HepG2 (cell line): Measurements from ENCODE around the gene TRIM28. TPM values are rescaled to one million over a fixed set of nuclear protein-coding genes. Genes with fewer than 3 reads are reported as not detected.

Source experiments
- FOSL2 ChIP-seq: sonication (generic); formaldehyde crosslinking; IDR thresholded peaks from 2 replicates; pipeline ENCODE4 v1.4.0; 2020; ENCODE audit warnings: missing genetic modification reagents
- HES4 ChIP-seq: sonication (generic); formaldehyde crosslinking; IDR thresholded peaks from 2 replicates; pipeline ENCODE4 v1.9.0; 2021; ENCODE audit warnings: mild to moderate bottlenecking, missing genetic modification reagents, borderline replicate concordance
- HHEX ChIP-seq: IDR thresholded peaks from 2 replicates; pipeline ENCODE4 v1.6.1; 2016; ENCODE audit warnings: control low read depth
- MED8 ChIP-seq: sonication (generic); formaldehyde crosslinking; IDR thresholded peaks from 2 replicates; pipeline ENCODE4 v1.8.1; 2023; ENCODE audit warnings: mild to moderate bottlenecking, missing genetic modification reagents; ENCODE audit not compliant: insufficient replicate concordance
- MEF2D ChIP-seq: sonication (generic); formaldehyde crosslinking; IDR thresholded peaks from 2 replicates; pipeline ENCODE4 v1.5.1; 2020; ENCODE audit warnings: mild to moderate bottlenecking, missing genetic modification reagents
- TCF12 ChIP-seq, 2 experiments: fragments of 450-650 bp in 1 of 2; sonication (generic) in 1 of 2; formaldehyde crosslinking in 1 of 2; IDR thresholded peaks; 2 replicates each; pipeline versions ENCODE4 v1.6.1 to v1.8.0; 2017 to 2022; ENCODE audit warnings: antibody characterized with exemption in 1 of 2, mild to moderate bottlenecking in 1 of 2, missing genetic modification reagents in 1 of 2, moderate library complexity in 1 of 2
- ZBTB21 ChIP-seq: sonication (generic); formaldehyde crosslinking; IDR thresholded peaks from 2 replicates; pipeline ENCODE4 v1.4.0; 2020; ENCODE audit warnings: missing genetic modification reagents
- ZBTB7B ChIP-seq: sonication (generic); formaldehyde crosslinking; IDR thresholded peaks from 2 replicates; pipeline ENCODE4 v1.4.0; 2020; ENCODE audit warnings: missing genetic modification reagents
- ZNF354B ChIP-seq: sonication (generic); formaldehyde crosslinking; IDR thresholded peaks from 2 replicates; pipeline ENCODE4 v1.8.0; 2022; ENCODE audit warnings: mild to moderate bottlenecking, missing genetic modification reagents
- ZNF589 ChIP-seq: sonication (generic); formaldehyde crosslinking; conservative IDR thresholded peaks from 2 replicates; pipeline ENCODE4 v1.8.0; 2022; ENCODE audit warnings: mild to moderate bottlenecking, moderate library complexity, missing genetic modification reagents
- ZNF777 ChIP-seq: sonication (generic); formaldehyde crosslinking; IDR thresholded peaks from 2 replicates; pipeline ENCODE4 v1.4.0; 2020; ENCODE audit warnings: missing genetic modification reagents
- ZNF781 ChIP-seq: sonication (generic); formaldehyde crosslinking; IDR thresholded peaks from 2 replicates; pipeline ENCODE4 v1.5.1; 2020; ENCODE audit warnings: borderline replicate concordance, mild to moderate bottlenecking, missing genetic modification reagents; ENCODE audit errors: not compliant biosample characterization
- ZSCAN29 ChIP-seq: sonication (generic); formaldehyde crosslinking; conservative IDR thresholded peaks from 2 replicates; pipeline ENCODE4 v1.4.0; 2020; ENCODE audit warnings: mild to moderate bottlenecking, missing genetic modification reagents
- ZSCAN30 ChIP-seq: sonication (generic); formaldehyde crosslinking; IDR thresholded peaks from 2 replicates; pipeline ENCODE4 v1.5.0; 2020; ENCODE audit warnings: mild to moderate bottlenecking, missing genetic modification reagents
- ZSCAN31 ChIP-seq: sonication (generic); formaldehyde crosslinking; IDR thresholded peaks from 2 replicates; pipeline ENCODE4 v1.5.0; 2020; ENCODE audit warnings: low read depth, mild to moderate bottlenecking, missing genetic modification reagents
- polyA plus RNA-seq, 8 experiments: library from polyadenylated mRNA; depleted of rRNA in 3 of 8; stranded (reverse) in 7 of 8; unstranded in 1 of 8; fragments of >200 nt; fragmentation: Illumina TruSeq in 4 of 8; extraction: Trizol in 4 of 8; gene quantifications; 2 replicates each; pipeline versions ENCODE4 v1.2.1 to v1.2.3, GENCODE V29; 2011 to 2016; ENCODE audit warnings: low read depth in 4 of 8, missing spikeins in 1 of 8, mixed read lengths in 1 of 8; ENCODE audit not compliant: insufficient read depth in 1 of 8
- total RNA-seq, 5 experiments: library from RNA; depleted of rRNA; stranded (reverse); fragments of >200 nt; fragmentation: Illumina TruSeq; extraction: Trizol; gene quantifications; 2 replicates each; pipeline ENCODE4 v1.2.3, GENCODE V29; 2016; ENCODE audit warnings: low read depth in 1 of 5
- TF ChIP-seq, protein P1 (sequence below): sonication (generic); formaldehyde crosslinking; IDR thresholded peaks from 2 replicates; pipeline ENCODE4 v1.8.0; 2022; ENCODE audit warnings: mild to moderate bottlenecking, missing genetic modification reagents, moderate library complexity
- TF ChIP-seq, protein P2 (sequence below): sonication (generic); formaldehyde crosslinking; IDR thresholded peaks from 2 replicates; pipeline ENCODE4 v1.4.0; 2020; ENCODE audit warnings: low read depth, mild to moderate bottlenecking, missing genetic modification reagents
- TF ChIP-seq, protein P3 (sequence below): sonication (generic); formaldehyde crosslinking; IDR thresholded peaks from 2 replicates; pipeline ENCODE4 v1.8.0; 2022; ENCODE audit warnings: missing genetic modification reagents, mild to moderate bottlenecking, inconsistent platforms, borderline replicate concordance
- TF ChIP-seq, protein P4 (sequence below): IDR thresholded peaks from 2 replicates; pipeline ENCODE4 v1.6.1; 2016; ENCODE audit warnings: mild to moderate bottlenecking
- TF ChIP-seq, protein P5 (sequence below): sonication (generic); formaldehyde crosslinking; IDR thresholded peaks from 2 replicates; pipeline ENCODE4 v1.5.0; 2020; ENCODE audit warnings: mild to moderate bottlenecking, missing genetic modification reagents

Gene TRIM28
- total and polyA plus RNA-seq, 2 of the 13 experiments (the other 11 are each of a cell fraction or from before 2014, with no cell fraction given): 361 to 439 TPM

DNA sequence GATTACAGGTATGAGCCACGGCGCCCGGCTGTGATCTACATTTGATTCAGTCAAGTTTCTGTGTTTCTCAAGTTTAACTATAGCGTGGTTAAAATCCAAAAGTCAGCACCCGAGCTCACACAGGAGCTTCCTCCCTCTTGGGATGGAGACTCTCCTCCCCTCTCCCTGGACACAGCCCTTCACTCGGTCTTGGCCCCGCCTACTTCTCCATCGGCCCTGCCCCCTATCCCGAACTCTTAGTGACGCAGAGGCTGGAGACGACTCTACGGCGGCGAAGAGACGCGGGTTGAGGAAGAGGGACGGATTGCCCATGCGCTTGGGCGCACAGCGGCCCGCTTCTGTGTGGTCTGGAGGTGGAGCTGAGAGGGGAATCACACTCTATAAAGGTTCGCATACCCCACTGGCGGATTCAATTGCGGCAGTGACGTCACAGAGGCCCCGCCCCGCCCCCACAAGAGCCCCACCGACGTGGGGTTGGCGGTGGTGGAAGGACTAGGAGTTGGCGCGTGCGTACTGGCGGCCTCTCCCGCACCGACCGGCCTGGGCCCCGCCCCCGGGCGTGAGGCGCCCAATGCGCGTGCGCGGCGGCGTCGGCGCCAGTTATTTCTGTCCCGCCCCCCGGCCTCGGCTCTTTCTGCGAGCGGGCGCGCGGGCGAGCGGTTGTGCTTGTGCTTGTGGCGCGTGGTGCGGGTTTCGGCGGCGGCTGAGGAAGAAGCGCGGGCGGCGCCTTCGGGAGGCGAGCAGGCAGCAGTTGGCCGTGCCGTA lies at the start of gene TRIM28 (continued):
- TF ChIP-seq ZNF781 (CRISPR knock-in tag) (peak; percentile 23), ZSCAN30 (CRISPR knock-in tag) (no peak), HHEX (no peak), MEF2D (CRISPR knock-in tag) (no peak), ZNF354B (CRISPR knock-in tag) (no peak), ZNF589 (CRISPR knock-in tag) (no peak), MED8 (no peak), ZNF777 (CRISPR knock-in tag) (peak; percentile 75), FOSL2 (no peak; the same call in 1 of the 2 replicates), ZSCAN31 (CRISPR knock-in tag) (peak; percentile 58), TCF12 (IDR thresholded peaks at IDR 0.05) (no peak), TCF12 (CRISPR knock-in tag; IDR thresholded peaks at IDR 0.05) (no peak), ZSCAN29 (no peak; the same call in 1 of the 2 replicates), ZBTB21 (CRISPR knock-in tag) (peak; percentile 87), HES4 (peak; percentile 94), ZBTB7B (CRISPR knock-in tag) (0 out of 2 replicates have a peak, but pooled peaks have one; percentile 15)
- TF ChIP-seq, protein P1, sequence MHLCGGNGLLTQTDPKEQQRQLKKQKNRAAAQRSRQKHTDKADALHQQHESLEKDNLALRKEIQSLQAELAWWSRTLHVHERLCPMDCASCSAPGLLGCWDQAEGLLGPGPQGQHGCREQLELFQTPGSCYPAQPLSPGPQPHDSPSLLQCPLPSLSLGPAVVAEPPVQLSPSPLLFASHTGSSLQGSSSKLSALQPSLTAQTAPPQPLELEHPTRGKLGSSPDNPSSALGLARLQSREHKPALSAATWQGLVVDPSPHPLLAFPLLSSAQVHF: no peak
- TF ChIP-seq, protein P2, sequence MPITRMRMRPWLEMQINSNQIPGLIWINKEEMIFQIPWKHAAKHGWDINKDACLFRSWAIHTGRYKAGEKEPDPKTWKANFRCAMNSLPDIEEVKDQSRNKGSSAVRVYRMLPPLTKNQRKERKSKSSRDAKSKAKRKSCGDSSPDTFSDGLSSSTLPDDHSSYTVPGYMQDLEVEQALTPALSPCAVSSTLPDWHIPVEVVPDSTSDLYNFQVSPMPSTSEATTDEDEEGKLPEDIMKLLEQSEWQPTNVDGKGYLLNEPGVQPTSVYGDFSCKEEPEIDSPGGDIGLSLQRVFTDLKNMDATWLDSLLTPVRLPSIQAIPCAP: no peak
- TF ChIP-seq, protein P3, sequence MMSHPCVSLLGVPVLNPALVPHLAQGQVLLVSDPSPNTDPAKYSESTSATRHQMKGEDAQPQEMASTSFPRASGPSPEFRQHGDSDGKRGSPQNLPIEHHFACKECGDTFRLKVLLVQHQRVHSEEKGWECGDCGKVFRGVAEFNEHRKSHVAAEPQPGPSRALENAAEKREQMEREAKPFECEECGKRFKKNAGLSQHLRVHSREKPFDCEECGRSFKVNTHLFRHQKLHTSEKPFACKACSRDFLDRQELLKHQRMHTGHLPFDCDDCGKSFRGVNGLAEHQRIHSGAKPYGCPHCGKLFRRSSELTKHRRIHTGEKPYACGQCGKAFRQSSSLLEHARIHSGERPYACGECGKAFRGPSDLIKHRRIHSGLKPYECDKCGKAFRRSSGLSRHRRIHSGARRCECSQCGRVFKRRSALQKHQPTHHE (CRISPR knock-in tag): no peak; the same call in 1 of the 2 replicates
- TF ChIP-seq, protein P4, sequence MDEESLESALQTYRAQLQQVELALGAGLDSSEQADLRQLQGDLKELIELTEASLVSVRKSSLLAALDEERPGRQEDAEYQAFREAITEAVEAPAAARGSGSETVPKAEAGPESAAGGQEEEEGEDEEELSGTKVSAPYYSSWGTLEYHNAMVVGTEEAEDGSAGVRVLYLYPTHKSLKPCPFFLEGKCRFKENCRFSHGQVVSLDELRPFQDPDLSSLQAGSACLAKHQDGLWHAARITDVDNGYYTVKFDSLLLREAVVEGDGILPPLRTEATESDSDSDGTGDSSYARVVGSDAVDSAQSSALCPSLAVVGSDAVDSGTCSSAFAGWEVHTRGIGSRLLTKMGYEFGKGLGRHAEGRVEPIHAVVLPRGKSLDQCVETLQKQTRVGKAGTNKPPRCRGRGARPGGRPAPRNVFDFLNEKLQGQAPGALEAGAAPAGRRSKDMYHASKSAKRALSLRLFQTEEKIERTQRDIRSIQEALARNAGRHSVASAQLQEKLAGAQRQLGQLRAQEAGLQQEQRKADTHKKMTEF (CRISPR knock-in tag): peak; percentile 75
- TF ChIP-seq, protein P5, sequence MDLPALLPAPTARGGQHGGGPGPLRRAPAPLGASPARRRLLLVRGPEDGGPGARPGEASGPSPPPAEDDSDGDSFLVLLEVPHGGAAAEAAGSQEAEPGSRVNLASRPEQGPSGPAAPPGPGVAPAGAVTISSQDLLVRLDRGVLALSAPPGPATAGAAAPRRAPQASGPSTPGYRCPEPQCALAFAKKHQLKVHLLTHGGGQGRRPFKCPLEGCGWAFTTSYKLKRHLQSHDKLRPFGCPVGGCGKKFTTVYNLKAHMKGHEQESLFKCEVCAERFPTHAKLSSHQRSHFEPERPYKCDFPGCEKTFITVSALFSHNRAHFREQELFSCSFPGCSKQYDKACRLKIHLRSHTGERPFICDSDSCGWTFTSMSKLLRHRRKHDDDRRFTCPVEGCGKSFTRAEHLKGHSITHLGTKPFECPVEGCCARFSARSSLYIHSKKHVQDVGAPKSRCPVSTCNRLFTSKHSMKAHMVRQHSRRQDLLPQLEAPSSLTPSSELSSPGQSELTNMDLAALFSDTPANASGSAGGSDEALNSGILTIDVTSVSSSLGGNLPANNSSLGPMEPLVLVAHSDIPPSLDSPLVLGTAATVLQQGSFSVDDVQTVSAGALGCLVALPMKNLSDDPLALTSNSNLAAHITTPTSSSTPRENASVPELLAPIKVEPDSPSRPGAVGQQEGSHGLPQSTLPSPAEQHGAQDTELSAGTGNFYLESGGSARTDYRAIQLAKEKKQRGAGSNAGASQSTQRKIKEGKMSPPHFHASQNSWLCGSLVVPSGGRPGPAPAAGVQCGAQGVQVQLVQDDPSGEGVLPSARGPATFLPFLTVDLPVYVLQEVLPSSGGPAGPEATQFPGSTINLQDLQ (CRISPR knock-in tag): peak; percentile 41; the same call in 1 of the 2 replicates
